ENCODE measurements around the gene TET3. TPM values are rescaled to one million over a fixed set of nuclear protein-coding genes. Genes with fewer than 3 reads are reported as not detected.

TET3 gene
- total and polyA plus RNA-seq, 2 of the 4 experiments (the other 2 are of a cell fraction) = 1.6 to 1.8 TPM

GRCh38 chr2:73981081-73982001 is 3.4 kb upstream of the TET3 start:
- intact Hi-C loops (cut with micrococcal nuclease) (loop anchor here (5.0 kb wide), 1 partner anchor 54 kb away; the partner anchor contains the start of gene DGUOK), in situ Hi-C loops (cut with MboI; ENCODE audit: low sequenced_read_pairs) (loop anchor here (10.0 kb wide), 1 partner anchor 157 kb away; the partner anchor contains the start of gene STAMBP), dilution Hi-C loops (cut with HindIII; ENCODE audit: low sequenced_read_pairs, unreplicated experiment) (no loop called here)
- H3K9me1 ChIP-seq (ENCODE audit: insufficient read depth, low read length) = peaks cover 8% of the 10 kb centered on the region
- H3K9me3 ChIP-seq (ENCODE audit: control insufficient read depth, insufficient read depth, low read length) = no peaks in the 10 kb centered on the region
- H3K27ac ChIP-seq (ENCODE audit: insufficient read depth, low read length) = no peak overlapping the region
- H2BK15ac ChIP-seq (ENCODE audit: low read depth, low read length) = peak overlapping the region; percentile 62; the same call in 1 of the 3 replicates
- H2BK120ac ChIP-seq (ENCODE audit: low read depth, low read length) = peak overlapping the region; percentile 5; the same call in 1 of the 2 replicates
- H3K4me3 ChIP-seq (ENCODE audit: insufficient read depth, low read depth, low read length) = no peak overlapping the region
- no peak for DNase-seq
- CTCF ChIA-PET = no interaction called here
- H3K4me2 ChIP-seq (ENCODE audit: low read depth, low read length) = peak overlapping the region; percentile 30; the same call in 1 of the 2 replicates
- H3K27me3 ChIP-seq (ENCODE audit: control insufficient read depth, insufficient read depth, low read length) = no peaks in the 10 kb centered on the region; the same call in 1 of the 2 replicates
- peak overlapping the region; percentile 73; the same call in 1 of the 2 replicates for H3K23ac ChIP-seq (ENCODE audit: low read depth, low read length)
- 16% methylated on average over 8 of the region's 31 CpGs; no CpG with 5 or more reads in 1 of the 2 experiments for WGBS, 2 experiments (ENCODE audit: extremely low coverage in 2 of 2, insufficient read length in 1 of 2)
- no peak overlapping the region for H4K5ac ChIP-seq (ENCODE audit: low read depth, low read length)
- POLR2A ChIA-PET (ENCODE audit: unreplicated experiment) = no interaction called here
- 0 out of 2 replicates have a peak overlapping the region, but pooled peaks have one; percentile 52 for H3K14ac ChIP-seq (replicated peaks; ENCODE audit: low read depth, low read length)
- peak overlapping the region in 1 of 2 experiments; percentile 59; a peak in 1 of 4 replicates for H4K8ac ChIP-seq (ENCODE audit: low read depth in 2 of 2, low read length in 2 of 2)
- no peak overlapping the region for H2BK5ac ChIP-seq (ENCODE audit: low read depth, low read length, poor library complexity, severe bottlenecking)
- ATAC-seq (ENCODE audit: low read depth) = no peak
- peaks cover 0 to 10% of the 10 kb centered on the region in 2 experiments; a peak in 3 of 4 replicates for H3K79me1 ChIP-seq (ENCODE audit: low read depth in 1 of 2, low read length in 2 of 2)
- no peak overlapping the region for H3K9ac ChIP-seq (ENCODE audit: low read depth, low read length)
- peaks cover 2% of the 10 kb centered on the region; the same call in 1 of the 2 replicates for H3K36me3 ChIP-seq (ENCODE audit: control insufficient read depth, insufficient read depth, low read length)
- H2AFZ ChIP-seq (replicated peaks; ENCODE audit: low read length, poor library complexity) = peak overlapping the region; percentile 82
- peaks cover 4% of the 10 kb centered on the region for H4K20me1 ChIP-seq (ENCODE audit: insufficient read depth, low read length)
- TF ChIP-seq CEBPB (IDR thresholded peaks at IDR 0.05; ENCODE audit: low read depth, low read length) (no peak), RCOR1 (IDR thresholded peaks at IDR 0.05; ENCODE audit: insufficient replicate concordance, low read length) (no peak), RAD21 (IDR thresholded peaks at IDR 0.05; ENCODE audit: low read length) (no peak), ELK1 (IDR thresholded peaks at IDR 0.05; ENCODE audit: borderline replicate concordance, low read depth, low read length) (no peak), RFX5 (IDR thresholded peaks at IDR 0.05; ENCODE audit: low read depth, low read length) (no peak), MAFK (IDR thresholded peaks at IDR 0.05; ENCODE audit: low read depth, low read length) (no peak), POLR2A (IDR thresholded peaks at IDR 0.05; ENCODE audit: low read depth, low read length) (no peak), NFE2L2 (IDR thresholded peaks at IDR 0.05; ENCODE audit: low read depth, low read length) (no peak), SMC3 (IDR thresholded peaks at IDR 0.05; ENCODE audit: low read depth, low read length) (no peak)
- peak overlapping the region; percentile 88 for H2AK5ac ChIP-seq (ENCODE audit: low read depth, low read length)
- H3K56ac ChIP-seq (ENCODE audit: extremely low read depth, insufficient read depth, low read length) = no peak overlapping the region
- no peak overlapping the region for H4K91ac ChIP-seq (ENCODE audit: insufficient read depth, low read depth, low read length)
- peak overlapping the region; percentile 41; the same call in 1 of the 2 replicates for H3K4ac ChIP-seq (ENCODE audit: low read depth, low read length)
- no peak overlapping the region for H2AK9ac ChIP-seq (replicated peaks; ENCODE audit: low read depth, low read length, poor library complexity)
- H3K18ac ChIP-seq (ENCODE audit: low read depth, low read length) = no peak overlapping the region
- peaks cover 11% of the 10 kb centered on the region for H3K4me1 ChIP-seq (ENCODE audit: control insufficient read depth, insufficient read depth, low read length)
- 0 out of 2 replicates have a peak overlapping the region, but pooled peaks have one; percentile 5 for H2BK20ac ChIP-seq (ENCODE audit: low read depth, low read length)
- no TSS peak for BruUV-seq (replicated peaks)
